K562 (cell line): Measurements from ENCODE around the gene KRTAP19-8. TPM values are rescaled to one million over a fixed set of nuclear protein-coding genes. Genes with fewer than 3 reads are reported as not detected.

Experiments used
- ATAC-seq: fragments of 200-7000 bp; cut with Tn5 transposase; 3 replicates; pipeline ENCODE4 v1.9.1; 2020; ENCODE audit warnings: moderate library complexity
- BruUV-seq: library from RNA; stranded (reverse); fragments of 400-500 nt; replicated peaks from 2 replicates; lab custom pipeline; 2021; lab: Mats Ljungman, UMichigan
- CTCF ChIA-PET: fragments of 300-600 bp; formaldehyde crosslinking; extraction: SDS; loops from one replicate; lab custom pipeline; 2021; ENCODE audit warnings: low intra/inter-chr PET ratio; lab: Yijun Ruan, JAX
- POLR2A ChIA-PET: fragments of 300-600, 350-650 bp; sonication (Branson Sonifier 250); formaldehyde crosslinking; extraction: SDS; loops from one replicate; lab custom pipeline; 2021; ENCODE audit warnings: antibody characterized with exemption, inconsistent platforms; lab: Yijun Ruan, JAX
- DNase-seq, 4 experiments: peaks; one replicate each; pipeline versions ENCODE4 v3.0.0 to v3.0.0-alpha.2; 2011 to 2018; ENCODE audit warnings: low spot score in 3 of 4, mixed read lengths in 3 of 4; ENCODE audit errors: extremely low read depth in 1 of 4
- FAIRE-seq: peaks from 2 replicates; lab custom pipeline; 2011; peaks lifted over from hg19 to GRCh38; lab: Jason Lieb, UNC
- H2AFZ ChIP-seq: 2 replicates; pipeline ENCODE4 v1.6.0; 2011; ENCODE audit warnings: low read depth, low read length, control low read depth, inconsistent platforms
- H3K27ac ChIP-seq: fragments of 200-600 bp; 3 replicates; pipeline ENCODE4 v1.8.0; 2011; ENCODE audit warnings: low read depth, mild to moderate bottlenecking, control low read depth, inconsistent platforms, low read length, moderate library complexity, mixed read lengths; ENCODE audit errors: extremely low read depth
- H3K27me3 ChIP-seq, 2 experiments: fragments of 300-600 bp in 1 of 2; 2 replicates in 1 of 2; 3 replicates in 1 of 2; pipeline versions ENCODE4 v1.6.0 to v1.8.0; 2011; ENCODE audit warnings: inconsistent platforms in 2 of 2, low read length in 2 of 2, mild to moderate bottlenecking in 1 of 2, mixed read lengths in 1 of 2, moderate library complexity in 1 of 2; ENCODE audit not compliant: control insufficient read depth in 2 of 2, insufficient read depth in 2 of 2
- H3K36me3 ChIP-seq: fragments of 300-600 bp; 3 replicates; pipeline ENCODE4 v1.8.0; 2011; ENCODE audit warnings: mild to moderate bottlenecking, low read length, inconsistent platforms; ENCODE audit not compliant: control insufficient read depth, insufficient read depth
- H3K4me1 ChIP-seq, 2 experiments: fragments of 200-600 bp in 1 of 2; replicated peaks in 1 of 2; 2 replicates in 1 of 2; 3 replicates in 1 of 2; pipeline versions ENCODE4 v1.5.1 to v1.8.0; 2011; ENCODE audit warnings: inconsistent platforms in 2 of 2, low read length in 2 of 2, mild to moderate bottlenecking in 1 of 2, mixed read lengths in 1 of 2, moderate library complexity in 1 of 2; ENCODE audit not compliant: control insufficient read depth in 2 of 2, insufficient read depth in 2 of 2
- H3K4me2 ChIP-seq: 2 replicates; pipeline ENCODE4 v1.6.1; 2011; ENCODE audit warnings: low read length, control low read depth, inconsistent platforms, mixed read lengths; ENCODE audit not compliant: insufficient read depth
- H3K4me3 ChIP-seq: fragments of 200-600 bp; sonication (generic), shearing (Covaris generic); 2 replicates; pipeline ENCODE4 v1.5.1; 2016; ENCODE audit warnings: control low read depth, inconsistent platforms
- H3K79me2 ChIP-seq: fragments of 200-600 bp; 3 replicates; pipeline ENCODE4 v1.8.0; 2011; ENCODE audit warnings: low read length, inconsistent platforms; ENCODE audit not compliant: control insufficient read depth, insufficient read depth
- H3K9ac ChIP-seq, 2 experiments: 2 replicates each; pipeline versions ENCODE4 v1.6.0 to v1.6.1; 2011; ENCODE audit warnings: low read depth in 2 of 2, low read length in 2 of 2, control low read depth in 1 of 2, inconsistent platforms in 1 of 2, mild to moderate bottlenecking in 1 of 2, mixed read lengths in 1 of 2; ENCODE audit not compliant: insufficient read depth in 1 of 2
- H3K9me1 ChIP-seq: one replicate; pipeline ENCODE4 v1.6.0; 2011; ENCODE audit warnings: inconsistent platforms, mild to moderate bottlenecking, low read length, moderate library complexity; ENCODE audit not compliant: control insufficient read depth, insufficient read depth
- H3K9me3 ChIP-seq: replicated peaks from 2 replicates; pipeline ENCODE4 v1.5.1; 2011; ENCODE audit warnings: low read depth, low read length, inconsistent platforms; ENCODE audit not compliant: control insufficient read depth, insufficient read depth
- H4K20me1 ChIP-seq: replicated peaks from 2 replicates; pipeline ENCODE4 v1.6.1; 2011; ENCODE audit warnings: low read length, inconsistent platforms, mixed read lengths; ENCODE audit not compliant: control insufficient read depth, insufficient read depth
- CBFA2T3 ChIP-seq: fragments of 450-650 bp; IDR thresholded peaks from 2 replicates; pipeline ENCODE4 v1.6.1; 2017
- DLX4 ChIP-seq: fragments of 250-450 bp; sonication (Bioruptor Pico); IDR thresholded peaks from 2 replicates; pipeline ENCODE4 v1.6.1; 2021; ENCODE audit warnings: mild to moderate bottlenecking
- ERF ChIP-seq: fragments of 450-650 bp; formaldehyde crosslinking; IDR thresholded peaks from 2 replicates; pipeline ENCODE4 v1.4.0; 2020; ENCODE audit warnings: mild to moderate bottlenecking, mixed read lengths
- FIP1L1 ChIP-seq: fragments of 200-400 bp; formaldehyde crosslinking; IDR thresholded peaks from 2 replicates; pipeline ENCODE4 v1.6.1; 2018; ENCODE audit warnings: mild to moderate bottlenecking, low read depth, low read length; ENCODE audit not compliant: poor library complexity, severe bottlenecking
- KAT8 ChIP-seq: fragments of 450-650 bp; IDR thresholded peaks from 2 replicates; pipeline ENCODE4 v1.6.1; 2016; ENCODE audit warnings: low read depth, mild to moderate bottlenecking
- MCM2 ChIP-seq: fragments of 450-650 bp; IDR thresholded peaks from 2 replicates; pipeline ENCODE4 v1.6.1; 2017; ENCODE audit warnings: low read depth, mild to moderate bottlenecking
- SMARCA5 ChIP-seq: fragments of 450-650 bp; IDR thresholded peaks from 2 replicates; pipeline ENCODE4 v1.6.1; 2016
- SUPT5H ChIP-seq: fragments of 450-650 bp; IDR thresholded peaks from 2 replicates; pipeline ENCODE4 v1.6.1; 2016
- TAL1 ChIP-seq: fragments of 450-650 bp; IDR thresholded peaks from 2 replicates; pipeline ENCODE4 v1.6.1; 2016; ENCODE audit warnings: mild to moderate bottlenecking
- TFAP4 ChIP-seq: sonication (generic); formaldehyde crosslinking; IDR thresholded peaks from 2 replicates; pipeline ENCODE4 v1.8.0; 2022; ENCODE audit warnings: missing genetic modification reagents, mild to moderate bottlenecking, moderate library complexity, borderline replicate concordance
- ZNF12 ChIP-seq: sonication (generic); formaldehyde crosslinking; IDR thresholded peaks from 2 replicates; pipeline ENCODE4 v1.4.0; 2020; ENCODE audit warnings: mild to moderate bottlenecking, missing genetic modification reagents
- ZNF311 ChIP-seq: fragments of 250-450 bp; sonication (Bioruptor Pico); IDR thresholded peaks from 2 replicates; pipeline ENCODE4 v1.4.0; 2020; ENCODE audit warnings: mild to moderate bottlenecking, moderate library complexity
- WGBS: fragments of 100-300 bp; shearing (Covaris generic); methylation state at CpG from one replicate; pipeline ENCODE4 v1.1.6; 2016; ENCODE audit warnings: low coverage, mixed read lengths; ENCODE audit not compliant: insufficient coverage; ENCODE audit errors: missing lambda C conversion rate; 5-methylcytosine and 5-hydroxymethylcytosine counted together
- in situ Hi-C: fragments of 300-500 bp; cut with MboI; formaldehyde crosslinking; loops from 4 replicates; pipeline ENCODE4 v1.15.0; 2018; ENCODE audit warnings: inconsistent platforms, mixed read lengths
- intact Hi-C: fragments of 100-400 bp; cut with micrococcal nuclease; formaldehyde crosslinking; loops from 2 replicates; pipeline ENCODE4 v1.14.2; 2022
- polyA plus RNA-seq, 8 experiments: library from polyadenylated mRNA; depleted of rRNA in 4 of 8; stranded (reverse) in 5 of 8; unstranded in 3 of 8; fragments of >200 nt; fragmentation: Nextera tagmentation in 2 of 8; fragmentation: Illumina TruSeq in 1 of 8; extraction: Ambion mirVana in 2 of 8; extraction: Trizol in 1 of 8; gene quantifications; 2 replicates each; pipeline versions ENCODE4 v1.2.1 to v1.2.3, GENCODE V29; 2011 to 2014; ENCODE audit warnings: inconsistent platforms in 1 of 8, missing spikeins in 1 of 8
- total RNA-seq, 7 experiments: library from RNA; depleted of rRNA in 6 of 7; stranded (reverse); fragments of >200 nt in 6 of 7; fragmentation: Illumina TruSeq in 2 of 7; extraction: Trizol in 2 of 7; gene quantifications; 2 replicates each; pipeline versions ENCODE4 v1.2.1 to v1.2.3, GENCODE V29; 2011 to 2021; ENCODE audit warnings: low replicate concordance in 1 of 7
- TF ChIP-seq, protein P1 (sequence below): fragments of 450-650 bp; IDR thresholded peaks from 2 replicates; pipeline ENCODE4 v1.6.1; 2017; ENCODE audit warnings: antibody characterized with exemption, mild to moderate bottlenecking

KRTAP19-8 gene
- total and polyA plus RNA-seq, 9 of the 15 experiments (the other 6 are each of a cell fraction or from before 2014, with no cell fraction given) = not detected

DNA sequence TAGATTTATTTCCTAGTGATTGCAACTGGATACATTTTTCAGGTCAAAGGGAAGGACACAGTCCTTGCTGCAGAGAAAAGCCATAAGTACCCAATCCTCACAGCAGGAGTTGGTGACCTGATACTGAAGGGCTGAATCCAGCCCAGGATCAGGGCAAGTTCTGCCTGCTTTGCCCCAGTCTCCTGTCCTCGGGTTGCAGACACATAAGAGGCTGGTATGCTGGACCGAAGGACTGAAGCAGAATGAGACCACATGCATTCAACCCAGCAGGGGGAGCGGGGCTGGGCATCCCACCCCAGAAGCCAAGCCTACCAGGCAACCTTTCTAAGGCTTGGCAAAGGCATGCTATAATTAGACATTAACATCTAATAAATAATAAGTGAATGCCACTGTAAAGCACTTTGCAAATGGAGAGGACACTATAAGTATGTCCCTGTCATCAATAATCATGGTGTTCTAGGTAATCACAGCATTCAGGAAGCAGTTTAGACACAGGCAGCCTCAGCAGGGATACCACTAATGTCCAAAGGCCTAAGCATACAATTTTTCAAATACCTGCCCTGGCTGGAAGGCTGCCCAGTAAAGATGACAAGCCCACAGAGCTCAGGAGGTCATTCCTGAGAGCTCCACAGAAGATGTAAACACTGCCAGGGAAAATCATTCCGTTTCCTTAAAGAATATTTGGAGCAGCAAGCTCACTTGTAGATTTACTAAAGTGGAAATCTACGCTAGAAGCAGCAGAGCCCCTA, 47.6 kb downstream of the KRTAP19-8 start:
- POLR2A ChIA-PET = no interaction called here
- in situ Hi-C loops = no loop called here
- no peak for ATAC-seq

More for the DNA sequence above, 47.6 kb downstream of the KRTAP19-8 start:
- no peak overlapping the region for H3K9ac ChIP-seq
- H3K9me1 ChIP-seq = no peaks in the 10 kb centered on the region
- no peaks in the 10 kb centered on the region for H3K4me1 ChIP-seq
- H3K4me3 ChIP-seq = no peak overlapping the region
- TF ChIP-seq ERF (CRISPR knock-in tag) = no peak
- TF ChIP-seq TFAP4 (CRISPR knock-in tag) = no peak
- no peak for TF ChIP-seq DLX4 (CRISPR knock-in tag)
- TF ChIP-seq MCM2 = no peak
- TF ChIP-seq SUPT5H = no peak
- no peak for TF ChIP-seq CBFA2T3
- TF ChIP-seq TAL1 = no peak
- TF ChIP-seq ZNF12 (CRISPR knock-in tag) = no peak
- TF ChIP-seq ZNF311 = no peak
- no peak for TF ChIP-seq FIP1L1
- TF ChIP-seq, protein P1, sequence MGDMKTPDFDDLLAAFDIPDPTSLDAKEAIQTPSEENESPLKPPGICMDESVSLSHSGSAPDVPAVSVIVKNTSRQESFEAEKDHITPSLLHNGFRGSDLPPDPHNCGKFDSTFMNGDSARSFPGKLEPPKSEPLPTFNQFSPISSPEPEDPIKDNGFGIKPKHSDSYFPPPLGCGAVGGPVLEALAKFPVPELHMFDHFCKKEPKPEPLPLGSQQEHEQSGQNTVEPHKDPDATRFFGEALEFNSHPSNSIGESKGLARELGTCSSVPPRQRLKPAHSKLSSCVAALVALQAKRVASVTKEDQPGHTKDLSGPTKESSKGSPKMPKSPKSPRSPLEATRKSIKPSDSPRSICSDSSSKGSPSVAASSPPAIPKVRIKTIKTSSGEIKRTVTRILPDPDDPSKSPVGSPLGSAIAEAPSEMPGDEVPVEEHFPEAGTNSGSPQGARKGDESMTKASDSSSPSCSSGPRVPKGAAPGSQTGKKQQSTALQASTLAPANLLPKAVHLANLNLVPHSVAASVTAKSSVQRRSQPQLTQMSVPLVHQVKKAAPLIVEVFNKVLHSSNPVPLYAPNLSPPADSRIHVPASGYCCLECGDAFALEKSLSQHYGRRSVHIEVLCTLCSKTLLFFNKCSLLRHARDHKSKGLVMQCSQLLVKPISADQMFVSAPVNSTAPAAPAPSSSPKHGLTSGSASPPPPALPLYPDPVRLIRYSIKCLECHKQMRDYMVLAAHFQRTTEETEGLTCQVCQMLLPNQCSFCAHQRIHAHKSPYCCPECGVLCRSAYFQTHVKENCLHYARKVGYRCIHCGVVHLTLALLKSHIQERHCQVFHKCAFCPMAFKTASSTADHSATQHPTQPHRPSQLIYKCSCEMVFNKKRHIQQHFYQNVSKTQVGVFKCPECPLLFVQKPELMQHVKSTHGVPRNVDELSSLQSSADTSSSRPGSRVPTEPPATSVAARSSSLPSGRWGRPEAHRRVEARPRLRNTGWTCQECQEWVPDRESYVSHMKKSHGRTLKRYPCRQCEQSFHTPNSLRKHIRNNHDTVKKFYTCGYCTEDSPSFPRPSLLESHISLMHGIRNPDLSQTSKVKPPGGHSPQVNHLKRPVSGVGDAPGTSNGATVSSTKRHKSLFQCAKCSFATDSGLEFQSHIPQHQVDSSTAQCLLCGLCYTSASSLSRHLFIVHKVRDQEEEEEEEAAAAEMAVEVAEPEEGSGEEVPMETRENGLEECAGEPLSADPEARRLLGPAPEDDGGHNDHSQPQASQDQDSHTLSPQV = no peak
- TF ChIP-seq KAT8 = no peak
- TF ChIP-seq SMARCA5 = no peak
- TF ChIP-seq, all 486 proteins: peak for 0
- H2AFZ ChIP-seq = no peak overlapping the region
- H3K4me2 ChIP-seq = no peak overlapping the region
- H4K20me1 ChIP-seq = no peaks in the 10 kb centered on the region
- H3K27me3 ChIP-seq = no peaks in the 10 kb centered on the region
- H3K9me3 ChIP-seq = no peaks in the 10 kb centered on the region; the same call in none of the 2 replicates
- H3K79me2 ChIP-seq = no peaks in the 10 kb centered on the region
- no peaks in the 10 kb centered on the region for H3K36me3 ChIP-seq
- CTCF ChIA-PET = no interaction called here
- WGBS = 1% methylated on average over 5 of the region's 5 CpGs
- H3K27ac ChIP-seq = no peak overlapping the region
- FAIRE-seq = no peak
- no peak for DNase-seq
- BruUV-seq = no TSS peak
- intact Hi-C loops = no loop called here
